MG63 (cell line): ENCODE results near the gene CRIM1. TPM values are rescaled to one million over a fixed set of nuclear protein-coding genes. Genes with fewer than 3 reads are reported as not detected.

Experiments used
- DNase-seq: peaks from one replicate; pipeline ENCODE4 v3.0.0-alpha.2; 2020
- H3K27me3 ChIP-seq: fragments of 250-450 bp; sonication (Bioruptor Pico); 2 replicates; pipeline ENCODE4 v1.5.1; 2020; ENCODE audit warnings: mild to moderate bottlenecking, moderate library complexity
- H3K36me3 ChIP-seq: fragments of 250-450 bp; sonication (Bioruptor Pico); 2 replicates; pipeline ENCODE4 v1.5.1; 2020; ENCODE audit warnings: mild to moderate bottlenecking, moderate library complexity
- H3K4me3 ChIP-seq: fragments of 250-450 bp; sonication (Bioruptor Pico); 2 replicates; pipeline ENCODE4 v1.5.1; 2020; ENCODE audit warnings: mild to moderate bottlenecking, moderate library complexity
- H3K9me3 ChIP-seq: fragments of 250-450 bp; sonication (Bioruptor Pico); 2 replicates; pipeline ENCODE4 v1.5.1; 2020; ENCODE audit warnings: mild to moderate bottlenecking, moderate library complexity
- total RNA-seq: library from RNA; depleted of rRNA; stranded (reverse); fragments of >200 nt; shearing (Covaris generic); gene quantifications from 2 replicates; pipeline ENCODE4 v1.2.3, GENCODE V29; 2014; ENCODE audit warnings: low replicate concordance

Gene CRIM1
- total RNA-seq, 1 experiment from 2014 or later: 102 TPM

DNA sequence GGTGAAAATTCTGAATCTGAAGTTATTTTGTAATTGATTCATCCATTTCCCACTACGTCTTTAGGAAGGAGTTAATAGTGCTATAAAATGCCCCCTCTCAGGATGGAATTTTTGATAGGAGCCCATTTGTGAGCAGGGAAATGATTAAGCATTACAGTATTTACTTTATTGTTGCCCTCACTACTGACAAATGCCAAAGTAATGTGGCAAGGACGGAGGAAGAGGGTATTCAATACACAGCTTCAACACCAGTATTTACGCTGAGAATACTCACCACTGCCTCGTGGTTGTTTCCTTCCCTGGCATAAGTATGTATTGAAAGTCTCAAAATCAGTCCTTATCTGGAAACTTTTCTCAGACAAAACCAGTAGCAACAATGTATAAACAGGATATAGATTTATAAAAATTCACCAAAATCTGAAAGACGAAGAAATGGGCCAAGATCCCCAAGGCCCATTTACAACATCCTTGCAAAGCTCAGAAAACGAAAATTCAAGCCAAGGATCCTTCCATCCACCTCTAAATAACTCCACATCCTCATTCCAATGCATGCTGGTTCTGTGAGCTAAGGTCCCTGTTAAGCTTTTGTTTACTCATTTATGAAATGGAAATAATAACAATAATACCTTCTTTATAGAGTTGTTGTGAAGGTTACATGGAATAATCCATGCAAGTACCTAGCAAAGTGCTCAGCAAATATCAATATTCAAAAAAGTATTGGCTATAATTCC is 213.1 kb downstream of the CRIM1 start:
- peak; percentile 53 for DNase-seq
- Histone ChIP-seq H3K36me3 (peaks cover 37% of the 10 kb centered on the region), H3K4me3 (peak overlapping the region; percentile 25), H3K9me3 (no peaks in the 10 kb centered on the region), H3K27me3 (no peaks in the 10 kb centered on the region)

DNA sequence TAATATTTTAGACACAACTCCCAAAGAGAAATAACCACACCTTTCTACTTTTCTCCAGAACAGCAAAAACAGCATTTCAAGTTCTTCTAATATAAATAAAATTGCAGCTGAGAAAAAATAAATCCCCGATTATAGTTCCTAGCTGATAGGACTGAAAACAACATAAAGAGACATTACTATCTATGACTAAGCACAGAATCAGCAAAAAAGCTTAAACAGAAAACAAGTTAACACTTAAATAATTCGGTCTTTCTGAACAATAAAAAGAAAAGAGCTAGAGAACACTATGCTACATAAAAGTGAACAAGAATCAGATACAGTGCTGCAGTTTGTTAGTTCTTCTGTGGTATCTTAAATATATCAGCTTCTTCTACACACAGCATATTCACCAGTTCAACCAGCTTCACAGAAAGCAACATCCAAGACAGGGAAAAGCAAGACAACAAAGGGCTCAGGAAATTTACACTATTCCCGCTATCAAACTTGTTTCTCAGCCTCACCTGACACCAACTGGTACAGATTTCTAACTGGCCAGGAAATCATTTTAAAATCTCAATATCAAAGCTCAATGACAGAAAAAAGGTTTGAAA is 213.8 kb downstream of the CRIM1 start:
- Histone ChIP-seq H3K27me3 (no peaks in the 10 kb centered on the region), H3K9me3 (no peaks in the 10 kb centered on the region), H3K36me3 (peaks cover 43% of the 10 kb centered on the region), H3K4me3 (peak overlapping the region; percentile 25)
- DNase-seq: no peak

DNA sequence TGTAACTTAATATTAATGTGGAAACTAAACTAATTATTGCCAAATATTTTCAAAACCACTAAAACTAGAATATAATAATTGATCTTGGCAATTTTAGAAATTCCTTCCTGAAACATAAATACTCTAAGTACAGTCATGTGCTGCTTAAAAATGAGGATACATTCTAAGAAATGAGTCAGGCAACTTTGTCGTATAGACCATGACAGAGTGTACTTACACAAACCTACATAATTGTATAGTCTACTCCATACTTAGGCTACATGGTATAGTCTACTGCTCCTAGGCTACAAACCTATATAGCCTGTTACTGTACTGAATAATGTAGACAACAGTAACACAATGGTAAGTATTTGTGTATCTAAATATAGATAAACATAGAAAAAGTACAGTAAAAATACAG is 214.8 kb downstream of the CRIM1 start:
- Histone ChIP-seq H3K4me3 (no peak overlapping the region), H3K9me3 (no peaks in the 10 kb centered on the region), H3K36me3 (peaks cover 32% of the 10 kb centered on the region), H3K27me3 (no peaks in the 10 kb centered on the region)
- DNase-seq: no peak

GRCh38 chr2:36572054-36572718 is 216.6 kb downstream of the CRIM1 start:
- no peaks in the 10 kb centered on the region for H3K27me3 ChIP-seq
- peaks cover 32% of the 10 kb centered on the region for H3K36me3 ChIP-seq
- H3K4me3 ChIP-seq: no peak overlapping the region
- no peaks in the 10 kb centered on the region for H3K9me3 ChIP-seq
- DNase-seq: no peak

GRCh38 chr2:36572719-36573059 is 217.1 kb downstream of the CRIM1 start:
- H3K27me3 ChIP-seq: no peaks in the 10 kb centered on the region
- H3K4me3 ChIP-seq: no peak overlapping the region
- peaks cover 37% of the 10 kb centered on the region for H3K36me3 ChIP-seq
- no peaks in the 10 kb centered on the region for H3K9me3 ChIP-seq
- no peak for DNase-seq

DNA sequence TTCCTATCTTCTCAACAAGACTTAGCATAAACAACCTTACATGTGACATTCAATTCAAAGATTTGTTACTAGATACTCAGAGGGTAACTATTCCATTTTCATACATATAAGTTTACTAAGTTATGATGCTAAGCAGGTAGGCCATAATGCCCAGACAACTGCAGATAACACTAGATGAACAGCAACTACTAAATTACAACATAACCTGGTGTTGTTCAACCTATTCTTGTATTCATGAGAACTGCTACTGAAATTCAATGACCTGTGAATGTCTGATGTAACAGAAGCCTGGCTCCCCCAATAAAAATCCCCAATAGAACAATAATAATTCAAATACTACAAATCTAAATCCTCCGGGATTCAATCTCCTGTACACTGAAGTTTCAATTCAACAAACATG is 217.6 kb downstream of the CRIM1 start:
- Histone ChIP-seq H3K27me3 (no peaks in the 10 kb centered on the region), H3K4me3 (no peak overlapping the region), H3K9me3 (no peaks in the 10 kb centered on the region), H3K36me3 (peaks cover 38% of the 10 kb centered on the region)
- DNase-seq: no peak

GRCh38 chr2:36574560-36574959 is 219.0 kb downstream of the CRIM1 start:
- Histone ChIP-seq H3K36me3 (peaks cover 52% of the 10 kb centered on the region), H3K9me3 (no peaks in the 10 kb centered on the region), H3K27me3 (no peaks in the 10 kb centered on the region), H3K4me3 (no peak overlapping the region)
- DNase-seq: no peak

GRCh38 chr2:36577884-36578283 is 222.3 kb downstream of the CRIM1 start:
- DNase-seq: no peak
- H3K4me3 ChIP-seq: no peak overlapping the region
- peaks cover 75% of the 10 kb centered on the region for H3K36me3 ChIP-seq

DNA sequence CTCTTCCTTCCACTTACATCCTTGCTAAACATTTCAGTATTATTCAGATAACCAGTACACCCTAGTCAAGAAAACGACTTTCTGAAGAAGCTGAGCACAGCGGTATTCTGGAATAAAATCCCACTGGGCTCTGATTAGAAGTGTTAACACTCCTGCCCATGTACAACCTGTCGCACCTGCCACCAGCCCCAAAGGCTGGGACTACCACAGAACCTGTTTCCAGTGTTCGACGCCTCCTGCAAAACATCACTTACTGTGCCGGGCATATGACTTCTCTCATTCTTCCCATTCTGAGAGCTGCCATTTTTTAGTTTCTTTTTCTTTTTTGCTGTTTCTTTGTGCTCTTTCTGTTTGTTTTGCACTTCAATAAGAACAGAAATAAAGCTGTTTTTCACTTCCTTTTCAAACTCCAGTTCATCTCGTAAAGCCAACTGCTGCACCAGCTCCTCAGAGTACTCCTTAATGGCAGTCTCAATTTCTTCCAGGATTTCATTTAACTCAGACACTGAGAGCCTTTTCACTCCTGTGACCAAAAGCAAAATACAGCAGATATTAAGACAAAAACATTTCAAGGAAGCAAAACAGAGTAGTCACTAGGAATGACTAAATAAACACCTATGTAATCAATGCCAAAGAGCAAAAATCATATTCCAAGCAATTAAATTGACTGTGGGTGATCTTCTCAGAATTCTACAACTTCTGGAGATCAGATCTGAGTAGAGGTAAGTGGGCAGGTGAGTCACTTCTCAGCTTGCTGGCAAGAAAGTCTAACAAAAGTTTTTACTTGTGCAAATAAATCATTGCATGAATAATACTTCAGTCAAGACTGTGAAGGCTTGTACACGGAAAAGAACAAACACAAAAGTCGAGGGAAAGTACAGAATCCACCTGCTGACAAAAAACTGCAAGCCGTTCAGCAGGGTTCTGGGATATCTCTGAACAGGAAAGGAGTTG is 223.0 kb downstream of the CRIM1 start:
- Histone ChIP-seq H3K27me3 (no peaks in the 10 kb centered on the region), H3K36me3 (peaks cover 79% of the 10 kb centered on the region), H3K9me3 (no peaks in the 10 kb centered on the region), H3K4me3 (no peak overlapping the region)
- DNase-seq: no peak

More at GRCh38 chr2:36577884-36578283, 222.3 kb downstream of the CRIM1 start:
- H3K27me3 ChIP-seq: no peaks in the 10 kb centered on the region
- no peaks in the 10 kb centered on the region for H3K9me3 ChIP-seq

DNA sequence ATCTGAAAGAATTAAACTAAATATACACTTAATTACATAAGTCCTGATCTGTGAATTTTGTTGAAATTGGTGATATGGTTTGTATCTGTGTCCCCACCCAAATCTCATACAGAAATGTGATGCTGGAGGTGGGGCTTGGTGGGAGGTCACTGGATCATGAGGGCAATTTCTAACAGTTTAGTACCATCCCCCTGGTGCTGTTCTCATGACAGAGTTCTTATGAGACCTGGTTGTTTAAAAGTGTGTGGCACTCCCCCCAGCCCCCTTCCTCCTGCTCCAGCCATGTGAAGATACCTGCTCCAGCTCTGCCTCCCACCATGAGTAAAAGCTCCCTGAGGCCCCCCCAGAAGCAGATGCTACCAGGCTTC is 223.7 kb downstream of the CRIM1 start:
- Histone ChIP-seq H3K27me3 (no peaks in the 10 kb centered on the region), H3K9me3 (no peaks in the 10 kb centered on the region), H3K36me3 (peaks cover 77% of the 10 kb centered on the region), H3K4me3 (no peak overlapping the region)
- DNase-seq: no peak

GRCh38 chr2:36582538-36582937 is 227.0 kb downstream of the CRIM1 start:
- no peaks in the 10 kb centered on the region for H3K27me3 ChIP-seq
- H3K36me3 ChIP-seq: peaks cover 86% of the 10 kb centered on the region
- DNase-seq: no peak
- H3K4me3 ChIP-seq: no peak overlapping the region
- no peaks in the 10 kb centered on the region for H3K9me3 ChIP-seq

GRCh38 chr2:36582951-36583350 is 227.4 kb downstream of the CRIM1 start:
- no peak for DNase-seq
- no peaks in the 10 kb centered on the region for H3K9me3 ChIP-seq
- peaks cover 82% of the 10 kb centered on the region for H3K36me3 ChIP-seq
- H3K27me3 ChIP-seq: no peaks in the 10 kb centered on the region
- no peak overlapping the region for H3K4me3 ChIP-seq

DNA sequence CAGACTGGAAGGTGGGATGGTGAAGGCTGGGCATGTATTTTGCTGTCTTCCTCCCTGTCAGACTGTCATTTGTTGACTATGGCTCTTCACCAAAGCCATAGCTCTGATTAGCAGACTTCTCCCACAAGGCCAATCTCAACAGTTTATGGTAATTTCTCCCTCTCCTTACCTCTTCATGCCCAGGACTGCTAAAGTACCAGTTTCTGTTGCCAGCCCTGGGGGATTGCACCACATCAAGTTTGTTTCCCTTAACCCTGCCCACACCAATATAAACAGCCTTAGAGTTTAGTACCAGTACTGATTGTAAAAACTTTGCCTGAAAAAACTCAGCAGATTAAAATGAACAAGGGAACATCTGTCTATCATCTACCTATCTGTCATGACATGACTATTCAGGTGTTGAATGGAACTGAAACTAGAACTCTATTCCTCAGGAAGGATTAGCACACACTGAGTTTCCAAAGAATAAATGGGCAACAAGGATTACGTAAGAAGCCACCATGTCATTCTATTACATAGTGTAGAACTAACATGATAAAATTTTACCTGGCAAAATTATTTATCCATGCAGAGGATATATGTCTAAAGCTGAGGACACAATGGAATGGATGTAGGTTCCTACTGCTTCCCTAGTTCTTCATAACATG is 228.7 kb downstream of the CRIM1 start:
- no peaks in the 10 kb centered on the region for H3K27me3 ChIP-seq
- no peak for DNase-seq
- H3K9me3 ChIP-seq: no peaks in the 10 kb centered on the region
- peaks cover 78% of the 10 kb centered on the region for H3K36me3 ChIP-seq
- H3K4me3 ChIP-seq: no peak overlapping the region

DNA sequence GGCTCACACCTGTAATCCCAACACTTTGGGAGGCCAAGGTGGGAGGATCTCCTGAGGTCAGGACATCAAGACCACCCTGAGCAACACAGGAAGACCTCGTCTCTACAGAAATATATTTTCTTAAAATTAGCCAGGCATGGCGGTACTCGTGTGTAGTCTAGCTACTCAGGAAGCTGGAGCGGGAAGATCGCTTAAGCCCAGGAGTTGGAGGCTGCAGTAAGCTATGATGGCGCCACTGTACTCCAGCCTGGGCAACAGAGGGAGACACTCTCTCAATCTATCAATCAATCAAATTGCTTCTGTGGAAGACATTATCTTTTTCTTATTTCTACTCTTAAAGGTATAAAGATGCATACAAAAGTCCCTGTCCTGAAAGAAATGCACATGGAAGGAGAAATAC is 231.1 kb downstream of the CRIM1 start:
- Histone ChIP-seq H3K36me3 (peaks cover 76% of the 10 kb centered on the region), H3K4me3 (no peak overlapping the region), H3K27me3 (no peaks in the 10 kb centered on the region), H3K9me3 (no peaks in the 10 kb centered on the region)
- no peak for DNase-seq

GRCh38 chr2:36587101-36587500 is 231.5 kb downstream of the CRIM1 start:
- Histone ChIP-seq H3K4me3 (no peak overlapping the region), H3K9me3 (no peaks in the 10 kb centered on the region)
- DNase-seq: peak; percentile 39

GRCh38 chr2:36587556-36587955 is 232.0 kb downstream of the CRIM1 start:
- DNase-seq: no peak
- no peaks in the 10 kb centered on the region for H3K27me3 ChIP-seq
- H3K36me3 ChIP-seq: peaks cover 67% of the 10 kb centered on the region

More at GRCh38 chr2:36587101-36587500, 231.5 kb downstream of the CRIM1 start:
- H3K36me3 ChIP-seq: peaks cover 71% of the 10 kb centered on the region
- H3K27me3 ChIP-seq: no peaks in the 10 kb centered on the region

More at GRCh38 chr2:36587556-36587955, 232.0 kb downstream of the CRIM1 start:
- Histone ChIP-seq H3K9me3 (no peaks in the 10 kb centered on the region), H3K4me3 (no peak overlapping the region)
